ENCODE results near the gene AXDND1.

AXDND1 gene

GRCh38 chr1:179437171-179437570 lies 71.4 kb downstream of the AXDND1 start:
- TF ChIP-seq CTCF (IDR thresholded peaks at IDR 0.05): no peak

GRCh38 chr1:179440971-179441370 lies 75.2 kb downstream of the AXDND1 start:
- TF ChIP-seq CTCF (IDR thresholded peaks at IDR 0.05): no peak

GRCh38 chr1:179441501-179441900 lies 75.7 kb downstream of the AXDND1 start:
- TF ChIP-seq CTCF (IDR thresholded peaks at IDR 0.05): no peak

- TF ChIP-seq CTCF (IDR thresholded peaks at IDR 0.05): no peak
Observed at GRCh38 chr1:179445593-179445992, 79.8 kb downstream of the AXDND1 start.

- TF ChIP-seq CTCF (IDR thresholded peaks at IDR 0.05): peak; percentile 62
Observed at GRCh38 chr1:179447489-179447888, 81.7 kb downstream of the AXDND1 start.

- no peak for TF ChIP-seq CTCF (IDR thresholded peaks at IDR 0.05)
Observed at GRCh38 chr1:179448437-179449149, 82.8 kb downstream of the AXDND1 start.

GRCh38 chr1:179474713-179475112 lies 108.9 kb downstream of the AXDND1 start:
- no peak for TF ChIP-seq CTCF (IDR thresholded peaks at IDR 0.05)

- TF ChIP-seq CTCF (IDR thresholded peaks at IDR 0.05): no peak
Observed at GRCh38 chr1:179476484-179476883, 110.7 kb downstream of the AXDND1 start.

Measured in LNCAP (cell line).